ENCODE results near the gene ANGPTL3.

GRCh38 chr1:62608905-62609304, 11.6 kb downstream of the ANGPTL3 start:
- no peak for TF ChIP-seq CTCF (optimal IDR thresholded peaks at IDR 0.05 in 1 of 3, IDR thresholded peaks at IDR 0.05 in 1 of 3, conservative IDR thresholded peaks at IDR 0.05 in 1 of 3; ENCODE audit: extremely low read depth in 1 of 3, insufficient read depth in 2 of 3, low read length in 3 of 3)
- no peak for TF ChIP-seq EZH2 (IDR thresholded peaks at IDR 0.05; ENCODE audit: low read length)
